ENCODE data around the gene MYORG.

DNA sequence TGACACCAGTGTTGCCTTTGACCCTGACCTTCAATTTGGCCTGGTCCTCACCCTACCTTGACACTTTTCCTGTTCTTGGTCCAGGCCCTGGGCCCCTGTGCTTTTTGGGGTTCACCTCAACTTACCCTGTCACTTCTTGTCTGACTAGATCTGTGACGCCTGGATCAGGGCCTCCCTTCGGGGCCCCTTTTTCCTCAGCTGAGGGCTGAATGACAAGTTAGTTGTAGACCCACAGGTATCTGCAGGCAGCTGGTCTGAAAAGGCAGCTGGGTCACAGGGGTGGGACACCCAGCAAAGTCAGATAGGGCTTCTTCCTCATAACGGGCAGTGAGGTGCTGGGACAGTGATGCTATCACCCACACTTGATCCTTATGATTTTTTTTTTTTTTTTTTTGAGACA, 10.0 kb upstream of the MYORG start:
- TF ChIP-seq, protein P1, sequence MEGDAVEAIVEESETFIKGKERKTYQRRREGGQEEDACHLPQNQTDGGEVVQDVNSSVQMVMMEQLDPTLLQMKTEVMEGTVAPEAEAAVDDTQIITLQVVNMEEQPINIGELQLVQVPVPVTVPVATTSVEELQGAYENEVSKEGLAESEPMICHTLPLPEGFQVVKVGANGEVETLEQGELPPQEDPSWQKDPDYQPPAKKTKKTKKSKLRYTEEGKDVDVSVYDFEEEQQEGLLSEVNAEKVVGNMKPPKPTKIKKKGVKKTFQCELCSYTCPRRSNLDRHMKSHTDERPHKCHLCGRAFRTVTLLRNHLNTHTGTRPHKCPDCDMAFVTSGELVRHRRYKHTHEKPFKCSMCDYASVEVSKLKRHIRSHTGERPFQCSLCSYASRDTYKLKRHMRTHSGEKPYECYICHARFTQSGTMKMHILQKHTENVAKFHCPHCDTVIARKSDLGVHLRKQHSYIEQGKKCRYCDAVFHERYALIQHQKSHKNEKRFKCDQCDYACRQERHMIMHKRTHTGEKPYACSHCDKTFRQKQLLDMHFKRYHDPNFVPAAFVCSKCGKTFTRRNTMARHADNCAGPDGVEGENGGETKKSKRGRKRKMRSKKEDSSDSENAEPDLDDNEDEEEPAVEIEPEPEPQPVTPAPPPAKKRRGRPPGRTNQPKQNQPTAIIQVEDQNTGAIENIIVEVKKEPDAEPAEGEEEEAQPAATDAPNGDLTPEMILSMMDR (IDR thresholded peaks at IDR 0.05; ENCODE audit: low read depth, low read length, missing input control) = no peak
- TF ChIP-seq, protein P2, sequence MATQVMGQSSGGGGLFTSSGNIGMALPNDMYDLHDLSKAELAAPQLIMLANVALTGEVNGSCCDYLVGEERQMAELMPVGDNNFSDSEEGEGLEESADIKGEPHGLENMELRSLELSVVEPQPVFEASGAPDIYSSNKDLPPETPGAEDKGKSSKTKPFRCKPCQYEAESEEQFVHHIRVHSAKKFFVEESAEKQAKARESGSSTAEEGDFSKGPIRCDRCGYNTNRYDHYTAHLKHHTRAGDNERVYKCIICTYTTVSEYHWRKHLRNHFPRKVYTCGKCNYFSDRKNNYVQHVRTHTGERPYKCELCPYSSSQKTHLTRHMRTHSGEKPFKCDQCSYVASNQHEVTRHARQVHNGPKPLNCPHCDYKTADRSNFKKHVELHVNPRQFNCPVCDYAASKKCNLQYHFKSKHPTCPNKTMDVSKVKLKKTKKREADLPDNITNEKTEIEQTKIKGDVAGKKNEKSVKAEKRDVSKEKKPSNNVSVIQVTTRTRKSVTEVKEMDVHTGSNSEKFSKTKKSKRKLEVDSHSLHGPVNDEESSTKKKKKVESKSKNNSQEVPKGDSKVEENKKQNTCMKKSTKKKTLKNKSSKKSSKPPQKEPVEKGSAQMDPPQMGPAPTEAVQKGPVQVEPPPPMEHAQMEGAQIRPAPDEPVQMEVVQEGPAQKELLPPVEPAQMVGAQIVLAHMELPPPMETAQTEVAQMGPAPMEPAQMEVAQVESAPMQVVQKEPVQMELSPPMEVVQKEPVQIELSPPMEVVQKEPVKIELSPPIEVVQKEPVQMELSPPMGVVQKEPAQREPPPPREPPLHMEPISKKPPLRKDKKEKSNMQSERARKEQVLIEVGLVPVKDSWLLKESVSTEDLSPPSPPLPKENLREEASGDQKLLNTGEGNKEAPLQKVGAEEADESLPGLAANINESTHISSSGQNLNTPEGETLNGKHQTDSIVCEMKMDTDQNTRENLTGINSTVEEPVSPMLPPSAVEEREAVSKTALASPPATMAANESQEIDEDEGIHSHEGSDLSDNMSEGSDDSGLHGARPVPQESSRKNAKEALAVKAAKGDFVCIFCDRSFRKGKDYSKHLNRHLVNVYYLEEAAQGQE (IDR thresholded peaks at IDR 0.05) = no peak
- TF ChIP-seq, protein P3, sequence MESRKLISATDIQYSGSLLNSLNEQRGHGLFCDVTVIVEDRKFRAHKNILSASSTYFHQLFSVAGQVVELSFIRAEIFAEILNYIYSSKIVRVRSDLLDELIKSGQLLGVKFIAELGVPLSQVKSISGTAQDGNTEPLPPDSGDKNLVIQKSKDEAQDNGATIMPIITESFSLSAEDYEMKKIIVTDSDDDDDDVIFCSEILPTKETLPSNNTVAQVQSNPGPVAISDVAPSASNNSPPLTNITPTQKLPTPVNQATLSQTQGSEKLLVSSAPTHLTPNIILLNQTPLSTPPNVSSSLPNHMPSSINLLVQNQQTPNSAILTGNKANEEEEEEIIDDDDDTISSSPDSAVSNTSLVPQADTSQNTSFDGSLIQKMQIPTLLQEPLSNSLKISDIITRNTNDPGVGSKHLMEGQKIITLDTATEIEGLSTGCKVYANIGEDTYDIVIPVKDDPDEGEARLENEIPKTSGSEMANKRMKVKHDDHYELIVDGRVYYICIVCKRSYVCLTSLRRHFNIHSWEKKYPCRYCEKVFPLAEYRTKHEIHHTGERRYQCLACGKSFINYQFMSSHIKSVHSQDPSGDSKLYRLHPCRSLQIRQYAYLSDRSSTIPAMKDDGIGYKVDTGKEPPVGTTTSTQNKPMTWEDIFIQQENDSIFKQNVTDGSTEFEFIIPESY (IDR thresholded peaks at IDR 0.05) = no peak
- no peak for TF ChIP-seq HNF4A (conservative IDR thresholded peaks at IDR 0.05)
- TF ChIP-seq RAD21 (IDR thresholded peaks at IDR 0.05) = no peak
- TF ChIP-seq, protein P4, sequence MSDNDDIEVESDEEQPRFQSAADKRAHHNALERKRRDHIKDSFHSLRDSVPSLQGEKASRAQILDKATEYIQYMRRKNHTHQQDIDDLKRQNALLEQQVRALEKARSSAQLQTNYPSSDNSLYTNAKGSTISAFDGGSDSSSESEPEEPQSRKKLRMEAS (IDR thresholded peaks at IDR 0.05) = no peak
- TF ChIP-seq GABPA (IDR thresholded peaks at IDR 0.05 in 1 of 2, conservative IDR thresholded peaks at IDR 0.05 in 1 of 2) = no peak
- TF ChIP-seq SP1 (IDR thresholded peaks at IDR 0.05) = no peak
- no peak for TF ChIP-seq TAF1 (conservative IDR thresholded peaks at IDR 0.05)

All from liver (tissue), 3 donors.